ENCODE measurements around the gene RAP1GAP.

Gene RAP1GAP

GRCh38 chr1:21621761-21622436, 47.3 kb downstream of the RAP1GAP start:
- 22% methylated on average over 39 of the region's 39 CpGs for WGBS
- Histone ChIP-seq H3K9me3 (ENCODE audit: insufficient read depth, low read depth, low read length) (no peaks in the 10 kb centered on the region), H3K4me1 (ENCODE audit: insufficient read depth, low read length) (peaks cover 8% of the 10 kb centered on the region), H3K36me3 (ENCODE audit: insufficient read depth, low read length) (no peaks in the 10 kb centered on the region), H3K9ac (ENCODE audit: low read depth, low read length) (no peak overlapping the region), H3K4me3 (ENCODE audit: low read length) (peak overlapping the region; percentile 49), H3K27me3 (ENCODE audit: insufficient read depth, low read length) (peaks cover 40% of the 10 kb centered on the region), H3K27ac (ENCODE audit: low read depth, low read length) (no peak overlapping the region)

GRCh38 chr1:21621051-21621450, 48.1 kb downstream of the RAP1GAP start:
- Histone ChIP-seq H3K4me1 (ENCODE audit: insufficient read depth, low read length) (peaks cover 8% of the 10 kb centered on the region), H3K9ac (ENCODE audit: low read depth, low read length) (no peak overlapping the region), H3K4me3 (ENCODE audit: low read length) (no peak overlapping the region), H3K27ac (ENCODE audit: low read depth, low read length) (no peak overlapping the region), H3K36me3 (ENCODE audit: insufficient read depth, low read length) (no peaks in the 10 kb centered on the region), H3K9me3 (ENCODE audit: insufficient read depth, low read depth, low read length) (no peaks in the 10 kb centered on the region), H3K27me3 (ENCODE audit: insufficient read depth, low read length) (peaks cover 40% of the 10 kb centered on the region)
- 82% methylated on average over 7 of the region's 7 CpGs for WGBS

GRCh38 chr1:21620496-21620895, 48.7 kb downstream of the RAP1GAP start:
- Histone ChIP-seq H3K36me3 (ENCODE audit: insufficient read depth, low read length) (no peaks in the 10 kb centered on the region), H3K4me3 (ENCODE audit: low read length) (no peak overlapping the region), H3K9me3 (ENCODE audit: insufficient read depth, low read depth, low read length) (no peaks in the 10 kb centered on the region), H3K27me3 (ENCODE audit: insufficient read depth, low read length) (peaks cover 40% of the 10 kb centered on the region), H3K9ac (ENCODE audit: low read depth, low read length) (no peak overlapping the region), H3K27ac (ENCODE audit: low read depth, low read length) (no peak overlapping the region), H3K4me1 (ENCODE audit: insufficient read depth, low read length) (peaks cover 8% of the 10 kb centered on the region)
- WGBS, result 75% methylated on average over 16 of the region's 16 CpGs

- Histone ChIP-seq H3K4me1 (ENCODE audit: insufficient read depth, low read length) (peaks cover 8% of the 10 kb centered on the region), H3K9ac (ENCODE audit: low read depth, low read length) (no peak overlapping the region), H3K9me3 (ENCODE audit: insufficient read depth, low read depth, low read length) (no peaks in the 10 kb centered on the region), H3K27ac (ENCODE audit: low read depth, low read length) (no peak overlapping the region), H3K27me3 (ENCODE audit: insufficient read depth, low read length) (peaks cover 40% of the 10 kb centered on the region), H3K4me3 (ENCODE audit: low read length) (no peak overlapping the region), H3K36me3 (ENCODE audit: insufficient read depth, low read length) (no peaks in the 10 kb centered on the region)
- 88% methylated on average over 12 of the region's 12 CpGs for WGBS
Observed at GRCh38 chr1:21620011-21620410, 49.1 kb downstream of the RAP1GAP start.

GRCh38 chr1:21619375-21619947, 49.7 kb downstream of the RAP1GAP start:
- H3K4me1 ChIP-seq (ENCODE audit: insufficient read depth, low read length), result peaks cover 8% of the 10 kb centered on the region
- no peak overlapping the region for H3K4me3 ChIP-seq (ENCODE audit: low read length)
- no peaks in the 10 kb centered on the region for H3K36me3 ChIP-seq (ENCODE audit: insufficient read depth, low read length)
- H3K27me3 ChIP-seq (ENCODE audit: insufficient read depth, low read length), result peaks cover 40% of the 10 kb centered on the region
- 72% methylated on average over 4 of the region's 7 CpGs for WGBS
- no peaks in the 10 kb centered on the region for H3K9me3 ChIP-seq (ENCODE audit: insufficient read depth, low read depth, low read length)
- H3K9ac ChIP-seq (ENCODE audit: low read depth, low read length), result no peak overlapping the region
- no peak overlapping the region for H3K27ac ChIP-seq (ENCODE audit: low read depth, low read length)

GRCh38 chr1:21618561-21619374, 50.4 kb downstream of the RAP1GAP start:
- H3K9ac ChIP-seq (ENCODE audit: low read depth, low read length), result peak overlapping the region; percentile 59
- no peaks in the 10 kb centered on the region for H3K36me3 ChIP-seq (ENCODE audit: insufficient read depth, low read length)
- peak overlapping the region; percentile 32 for H3K4me3 ChIP-seq (ENCODE audit: low read length)
- peaks cover 8% of the 10 kb centered on the region for H3K4me1 ChIP-seq (ENCODE audit: insufficient read depth, low read length)
- H3K27ac ChIP-seq (ENCODE audit: low read depth, low read length), result no peak overlapping the region
- no peaks in the 10 kb centered on the region for H3K9me3 ChIP-seq (ENCODE audit: insufficient read depth, low read depth, low read length)
- 17% methylated on average over 21 of the region's 22 CpGs for WGBS
- H3K27me3 ChIP-seq (ENCODE audit: insufficient read depth, low read length), result peaks cover 40% of the 10 kb centered on the region

- no peak overlapping the region for H3K27ac ChIP-seq (ENCODE audit: low read depth, low read length)
- no peak overlapping the region for H3K4me3 ChIP-seq (ENCODE audit: low read length)
- H3K9me3 ChIP-seq (ENCODE audit: insufficient read depth, low read depth, low read length), result no peaks in the 10 kb centered on the region
- WGBS, result 91% methylated on average over 7 of the region's 7 CpGs
- H3K27me3 ChIP-seq (ENCODE audit: insufficient read depth, low read length), result peaks cover 33% of the 10 kb centered on the region
- H3K9ac ChIP-seq (ENCODE audit: low read depth, low read length), result no peak overlapping the region
- H3K36me3 ChIP-seq (ENCODE audit: insufficient read depth, low read length), result no peaks in the 10 kb centered on the region
- H3K4me1 ChIP-seq (ENCODE audit: insufficient read depth, low read length), result peaks cover 8% of the 10 kb centered on the region
Observed at GRCh38 chr1:21618059-21618458, 51.1 kb downstream of the RAP1GAP start.

GRCh38 chr1:21617126-21617738, 51.9 kb downstream of the RAP1GAP start:
- no peak overlapping the region for H3K9ac ChIP-seq (ENCODE audit: low read depth, low read length)
- no peak overlapping the region for H3K4me3 ChIP-seq (ENCODE audit: low read length)
- H3K36me3 ChIP-seq (ENCODE audit: insufficient read depth, low read length), result no peaks in the 10 kb centered on the region
- H3K4me1 ChIP-seq (ENCODE audit: insufficient read depth, low read length), result peaks cover 8% of the 10 kb centered on the region
- H3K27me3 ChIP-seq (ENCODE audit: insufficient read depth, low read length), result peaks cover 32% of the 10 kb centered on the region
- no peak overlapping the region for H3K27ac ChIP-seq (ENCODE audit: low read depth, low read length)
- H3K9me3 ChIP-seq (ENCODE audit: insufficient read depth, low read depth, low read length), result no peaks in the 10 kb centered on the region
- WGBS, result 94% methylated on average over 16 of the region's 16 CpGs

- Histone ChIP-seq H3K36me3 (ENCODE audit: insufficient read depth, low read length) (no peaks in the 10 kb centered on the region), H3K4me3 (ENCODE audit: low read length) (no peak overlapping the region), H3K9me3 (ENCODE audit: insufficient read depth, low read depth, low read length) (no peaks in the 10 kb centered on the region), H3K9ac (ENCODE audit: low read depth, low read length) (no peak overlapping the region), H3K27me3 (ENCODE audit: insufficient read depth, low read length) (peaks cover 24% of the 10 kb centered on the region), H3K27ac (ENCODE audit: low read depth, low read length) (no peak overlapping the region), H3K4me1 (ENCODE audit: insufficient read depth, low read length) (peaks cover 8% of the 10 kb centered on the region)
- 82% methylated on average over 8 of the region's 8 CpGs for WGBS
Observed at GRCh38 chr1:21616372-21616771, 52.8 kb downstream of the RAP1GAP start.

- H3K9ac ChIP-seq (ENCODE audit: low read depth, low read length), result no peak overlapping the region
- H3K9me3 ChIP-seq (ENCODE audit: insufficient read depth, low read depth, low read length), result no peaks in the 10 kb centered on the region
- no peak overlapping the region for H3K4me3 ChIP-seq (ENCODE audit: low read length)
- H3K36me3 ChIP-seq (ENCODE audit: insufficient read depth, low read length), result no peaks in the 10 kb centered on the region
- WGBS, result 95% methylated on average over 11 of the region's 11 CpGs
- H3K27ac ChIP-seq (ENCODE audit: low read depth, low read length), result no peak overlapping the region
- H3K27me3 ChIP-seq (ENCODE audit: insufficient read depth, low read length), result peaks cover 7% of the 10 kb centered on the region
- H3K4me1 ChIP-seq (ENCODE audit: insufficient read depth, low read length), result peaks cover 8% of the 10 kb centered on the region
Observed at GRCh38 chr1:21614419-21615115, 54.6 kb downstream of the RAP1GAP start.

Data from HUES64 (cell line).